ENCODE results near the gene C19orf25.

DNA sequence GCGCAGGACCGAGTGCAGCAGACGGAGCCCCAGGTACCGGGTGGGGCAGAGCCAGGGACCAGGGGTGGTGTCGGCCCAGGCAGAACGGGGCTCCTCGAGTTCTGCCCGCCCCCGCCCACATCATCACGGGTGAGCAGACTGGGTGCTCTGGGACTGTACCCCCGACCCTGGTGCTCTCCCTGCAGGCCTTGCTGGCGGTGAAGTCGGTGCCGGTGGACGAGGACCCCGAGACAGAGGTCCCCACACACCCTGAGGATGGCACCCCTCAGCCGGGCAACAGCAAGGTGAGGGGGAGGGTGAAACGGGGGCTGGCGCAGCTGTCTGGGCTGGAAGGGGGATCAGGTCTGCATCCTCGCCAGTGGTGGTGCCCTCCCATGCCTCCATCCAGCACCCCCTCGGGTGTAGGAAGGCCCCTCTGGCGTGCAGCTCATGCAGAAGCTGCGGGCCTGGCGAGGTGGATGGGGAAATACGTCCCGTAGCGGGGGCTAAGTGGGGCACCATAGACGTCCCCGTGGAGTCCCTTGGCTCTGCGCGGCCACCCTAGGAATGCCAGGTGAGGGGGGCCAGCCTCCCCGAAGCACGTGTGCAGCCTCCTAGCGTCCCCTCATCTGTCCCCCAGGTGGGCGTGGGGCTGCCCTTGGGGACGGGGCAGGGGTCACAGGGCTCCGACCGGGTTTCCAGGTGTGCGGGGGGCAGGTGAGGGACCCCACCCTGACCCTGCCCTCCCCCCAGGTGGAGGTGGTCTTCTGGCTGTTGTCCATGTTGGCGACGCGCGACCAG is 22.7 kb downstream of the C19orf25 start:
- TF ChIP-seq, protein P1, sequence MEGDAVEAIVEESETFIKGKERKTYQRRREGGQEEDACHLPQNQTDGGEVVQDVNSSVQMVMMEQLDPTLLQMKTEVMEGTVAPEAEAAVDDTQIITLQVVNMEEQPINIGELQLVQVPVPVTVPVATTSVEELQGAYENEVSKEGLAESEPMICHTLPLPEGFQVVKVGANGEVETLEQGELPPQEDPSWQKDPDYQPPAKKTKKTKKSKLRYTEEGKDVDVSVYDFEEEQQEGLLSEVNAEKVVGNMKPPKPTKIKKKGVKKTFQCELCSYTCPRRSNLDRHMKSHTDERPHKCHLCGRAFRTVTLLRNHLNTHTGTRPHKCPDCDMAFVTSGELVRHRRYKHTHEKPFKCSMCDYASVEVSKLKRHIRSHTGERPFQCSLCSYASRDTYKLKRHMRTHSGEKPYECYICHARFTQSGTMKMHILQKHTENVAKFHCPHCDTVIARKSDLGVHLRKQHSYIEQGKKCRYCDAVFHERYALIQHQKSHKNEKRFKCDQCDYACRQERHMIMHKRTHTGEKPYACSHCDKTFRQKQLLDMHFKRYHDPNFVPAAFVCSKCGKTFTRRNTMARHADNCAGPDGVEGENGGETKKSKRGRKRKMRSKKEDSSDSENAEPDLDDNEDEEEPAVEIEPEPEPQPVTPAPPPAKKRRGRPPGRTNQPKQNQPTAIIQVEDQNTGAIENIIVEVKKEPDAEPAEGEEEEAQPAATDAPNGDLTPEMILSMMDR (IDR thresholded peaks at IDR 0.05; ENCODE audit: borderline replicate concordance, extremely low read depth, low read length, poor library complexity, severe bottlenecking) = no peak
- TF ChIP-seq EZH2 (IDR thresholded peaks at IDR 0.05; ENCODE audit: borderline replicate concordance, low read depth, low read length, severe bottlenecking) = no peak
